Measurements from ENCODE around the gene ODF2. TPM values are rescaled to one million over a fixed set of nuclear protein-coding genes. Genes with fewer than 3 reads are reported as not detected.
"Not testable (repeated sequence)": the region's sequence is repeated elsewhere in the genome, so short reads cannot be mapped to it uniquely, and the experiment has no call there.

The ODF2 gene
- total RNA-seq, 1 donor from 2014 or later, result 83.8 TPM

DNA sequence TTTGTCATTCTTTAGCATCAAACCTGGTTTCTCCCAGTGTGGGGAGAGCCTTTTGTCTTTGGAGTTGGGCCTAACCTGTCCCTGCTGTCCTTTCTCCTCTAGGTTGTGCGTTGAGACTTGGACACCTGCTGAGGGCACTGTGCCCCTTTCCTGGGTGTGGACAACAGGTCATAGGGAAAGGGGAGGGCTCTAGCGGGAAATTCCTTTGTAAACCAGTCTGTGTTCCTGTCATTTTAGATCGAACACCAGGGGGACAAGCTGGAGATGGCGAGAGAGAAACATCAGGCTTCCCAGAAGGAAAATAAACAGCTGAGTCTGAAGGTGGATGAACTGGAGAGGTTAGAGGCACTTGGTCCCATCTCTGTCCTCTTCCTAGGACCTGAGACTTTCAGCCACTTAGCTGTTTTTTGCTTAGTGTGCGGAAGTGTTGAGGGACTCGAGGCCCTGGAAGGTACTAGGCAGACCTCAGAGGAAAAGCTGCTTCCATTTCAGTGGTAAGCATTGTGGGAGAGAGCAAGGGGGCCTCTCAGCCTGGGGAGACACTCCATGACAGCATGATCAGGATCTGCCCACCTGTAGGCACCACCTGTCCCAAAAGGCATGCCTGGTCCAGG lies 40.1 kb downstream of the ODF2 start:
- H3K9me3 Mint-ChIP-seq (ENCODE audit: unreplicated experiment), result no peaks in the 10 kb centered on the region
- peak overlapping the region; percentile 64 for H3K4me3 Mint-ChIP-seq (ENCODE audit: unreplicated experiment)
- peaks cover 51% of the 10 kb centered on the region for H3K4me1 Mint-ChIP-seq (ENCODE audit: unreplicated experiment)
- peak; percentile 16 for DNase-seq (ENCODE audit: low spot score)
- TF ChIP-seq, protein P1, sequence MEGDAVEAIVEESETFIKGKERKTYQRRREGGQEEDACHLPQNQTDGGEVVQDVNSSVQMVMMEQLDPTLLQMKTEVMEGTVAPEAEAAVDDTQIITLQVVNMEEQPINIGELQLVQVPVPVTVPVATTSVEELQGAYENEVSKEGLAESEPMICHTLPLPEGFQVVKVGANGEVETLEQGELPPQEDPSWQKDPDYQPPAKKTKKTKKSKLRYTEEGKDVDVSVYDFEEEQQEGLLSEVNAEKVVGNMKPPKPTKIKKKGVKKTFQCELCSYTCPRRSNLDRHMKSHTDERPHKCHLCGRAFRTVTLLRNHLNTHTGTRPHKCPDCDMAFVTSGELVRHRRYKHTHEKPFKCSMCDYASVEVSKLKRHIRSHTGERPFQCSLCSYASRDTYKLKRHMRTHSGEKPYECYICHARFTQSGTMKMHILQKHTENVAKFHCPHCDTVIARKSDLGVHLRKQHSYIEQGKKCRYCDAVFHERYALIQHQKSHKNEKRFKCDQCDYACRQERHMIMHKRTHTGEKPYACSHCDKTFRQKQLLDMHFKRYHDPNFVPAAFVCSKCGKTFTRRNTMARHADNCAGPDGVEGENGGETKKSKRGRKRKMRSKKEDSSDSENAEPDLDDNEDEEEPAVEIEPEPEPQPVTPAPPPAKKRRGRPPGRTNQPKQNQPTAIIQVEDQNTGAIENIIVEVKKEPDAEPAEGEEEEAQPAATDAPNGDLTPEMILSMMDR (IDR thresholded peaks at IDR 0.05; ENCODE audit: unreplicated experiment), result peak; percentile 32
- H3K36me3 Mint-ChIP-seq (ENCODE audit: low read depth, unreplicated experiment), result peaks cover 48% of the 10 kb centered on the region
- peak overlapping the region; percentile 96 for H3K27ac Mint-ChIP-seq (ENCODE audit: unreplicated experiment)
- peaks cover 3% of the 10 kb centered on the region for H3K27me3 Mint-ChIP-seq (ENCODE audit: unreplicated experiment)

- Mint-ChIP-seq H3K27me3 (ENCODE audit: unreplicated experiment) (peaks cover 3% of the 10 kb centered on the region), H3K9me3 (ENCODE audit: unreplicated experiment) (no peaks in the 10 kb centered on the region), H3K27ac (ENCODE audit: unreplicated experiment) (no peak overlapping the region), H3K4me3 (ENCODE audit: unreplicated experiment) (peak overlapping the region; percentile 21), H3K4me1 (ENCODE audit: unreplicated experiment) (peaks cover 50% of the 10 kb centered on the region), H3K36me3 (ENCODE audit: low read depth, unreplicated experiment) (peaks cover 44% of the 10 kb centered on the region)
- TF ChIP-seq, protein P1 (IDR thresholded peaks at IDR 0.05; ENCODE audit: unreplicated experiment), result no peak
- DNase-seq (ENCODE audit: low spot score), result no peak
Observed at GRCh38 chr9:128497824-128498610, 42.2 kb downstream of the ODF2 start.

- peaks cover 47% of the 10 kb centered on the region for H3K4me1 Mint-ChIP-seq (ENCODE audit: unreplicated experiment)
- H3K9me3 Mint-ChIP-seq (ENCODE audit: unreplicated experiment), result no peaks in the 10 kb centered on the region
- H3K36me3 Mint-ChIP-seq (ENCODE audit: low read depth, unreplicated experiment), result peaks cover 38% of the 10 kb centered on the region
- no peak overlapping the region for H3K4me3 Mint-ChIP-seq (ENCODE audit: unreplicated experiment)
- TF ChIP-seq, protein P1 (IDR thresholded peaks at IDR 0.05; ENCODE audit: unreplicated experiment), result no peak
- H3K27me3 Mint-ChIP-seq (ENCODE audit: unreplicated experiment), result peaks cover 3% of the 10 kb centered on the region
- DNase-seq (ENCODE audit: low spot score), result no peak
- H3K27ac Mint-ChIP-seq (ENCODE audit: unreplicated experiment), result no peak overlapping the region
Observed at GRCh38 chr9:128498911-128499310, 43.1 kb downstream of the ODF2 start.

GRCh38 chr9:128499920-128500319 lies 44.1 kb downstream of the ODF2 start:
- no peak for DNase-seq (ENCODE audit: low spot score)
- Mint-ChIP-seq H3K4me1 (ENCODE audit: unreplicated experiment) (peaks cover 38% of the 10 kb centered on the region), H3K36me3 (ENCODE audit: low read depth, unreplicated experiment) (peaks cover 38% of the 10 kb centered on the region), H3K27me3 (ENCODE audit: unreplicated experiment) (peaks cover 3% of the 10 kb centered on the region), H3K9me3 (ENCODE audit: unreplicated experiment) (no peaks in the 10 kb centered on the region), H3K27ac (ENCODE audit: unreplicated experiment) (peak overlapping the region; percentile 94), H3K4me3 (ENCODE audit: unreplicated experiment) (peak overlapping the region; percentile 62)
- TF ChIP-seq, protein P1 (IDR thresholded peaks at IDR 0.05; ENCODE audit: unreplicated experiment), result no peak

DNA sequence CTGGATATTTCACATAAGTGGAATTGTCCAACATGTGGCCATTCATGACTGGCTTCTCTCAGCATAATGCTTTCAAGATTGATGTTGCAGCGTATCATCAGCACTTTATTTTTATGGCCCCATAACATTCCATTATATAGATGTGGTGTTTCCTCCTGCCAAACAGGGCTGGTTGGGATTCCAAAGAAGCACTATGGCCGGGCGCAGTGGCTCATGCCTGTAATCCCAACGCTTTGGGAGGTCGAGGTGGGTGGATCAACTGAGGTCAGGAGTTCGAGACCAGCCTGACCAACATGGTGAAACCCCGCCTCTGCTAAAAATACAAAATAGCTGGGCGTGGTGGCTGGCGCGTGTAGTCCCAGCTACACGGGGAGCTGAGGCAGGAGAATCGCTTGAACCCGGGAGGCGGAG lies 47.6 kb downstream of the ODF2 start:
- H3K4me1 Mint-ChIP-seq (ENCODE audit: unreplicated experiment), result peaks cover 23% of the 10 kb centered on the region
- peaks cover 27% of the 10 kb centered on the region for H3K36me3 Mint-ChIP-seq (ENCODE audit: low read depth, unreplicated experiment)
- not testable (repeated sequence) for H3K27ac Mint-ChIP-seq (ENCODE audit: unreplicated experiment); H3K9me3 Mint-ChIP-seq (ENCODE audit: unreplicated experiment); H3K27me3 Mint-ChIP-seq (ENCODE audit: unreplicated experiment); DNase-seq (ENCODE audit: low spot score)
- H3K4me3 Mint-ChIP-seq (ENCODE audit: unreplicated experiment), result peak overlapping the region; percentile 57
